Measurements from ENCODE around the gene KCNJ12.
"Not testable (repeated sequence)": the region's sequence is repeated elsewhere in the genome, so short reads cannot be mapped to it uniquely, and the experiment has no call there.

The KCNJ12 gene

DNA sequence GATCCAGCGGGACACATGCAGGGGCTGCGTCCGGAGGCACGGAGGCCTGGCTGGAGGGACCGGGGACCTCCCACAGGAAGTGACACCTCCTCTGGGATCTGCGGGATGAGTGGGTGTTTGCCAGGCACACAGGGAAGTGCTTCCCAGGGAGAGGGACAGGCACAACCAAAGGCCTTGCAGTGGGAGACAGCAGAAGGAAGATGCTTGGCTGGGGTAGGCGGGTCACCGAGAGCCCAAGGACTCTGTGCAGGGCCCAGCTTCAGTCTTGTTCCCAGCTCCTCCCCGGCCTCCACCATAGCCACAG lies 47.0 kb downstream of the KCNJ12 start:
- DNase-seq: not testable (repeated sequence)

DNA sequence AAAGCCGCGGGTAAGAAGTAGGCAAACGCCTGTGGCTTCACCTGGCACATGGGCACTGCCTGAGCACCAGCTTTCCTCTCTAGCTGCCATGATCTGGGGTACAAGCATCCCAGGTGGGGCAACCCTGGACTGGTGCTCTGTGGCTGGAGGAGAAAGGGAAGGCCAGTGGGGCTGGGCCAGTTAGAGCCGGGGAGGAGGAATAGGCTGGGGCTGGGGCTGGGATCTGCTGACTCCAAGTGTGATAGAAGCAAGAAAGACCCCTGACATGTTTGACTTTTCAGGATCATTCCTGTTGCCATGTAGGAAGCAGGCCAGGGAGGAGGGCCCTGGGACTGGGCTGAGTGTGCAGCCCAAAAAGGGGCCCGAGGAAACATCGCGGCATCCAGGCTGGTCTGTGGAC lies 48.5 kb downstream of the KCNJ12 start:
- not testable (repeated sequence) for DNase-seq

DNA sequence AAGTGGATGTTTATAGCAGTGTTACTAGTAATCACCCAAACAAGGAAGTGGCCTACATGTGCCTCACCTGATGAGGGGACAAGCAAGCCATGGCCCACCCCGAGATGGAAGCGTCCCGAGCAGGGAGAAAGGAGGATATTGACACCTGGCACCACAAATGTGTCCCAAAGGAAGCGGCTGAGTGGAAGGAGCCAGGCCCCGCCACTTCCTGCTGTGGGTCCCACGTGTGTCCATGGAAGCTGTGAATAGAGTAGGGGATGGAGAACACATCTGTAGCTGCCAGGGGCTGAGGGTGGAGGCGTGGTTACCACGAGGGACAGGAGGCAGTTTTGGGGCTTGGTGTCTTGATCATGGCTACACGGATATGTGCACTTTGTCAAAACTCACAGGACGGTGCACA lies 49.2 kb downstream of the KCNJ12 start:
- no peak for DNase-seq

DNA sequence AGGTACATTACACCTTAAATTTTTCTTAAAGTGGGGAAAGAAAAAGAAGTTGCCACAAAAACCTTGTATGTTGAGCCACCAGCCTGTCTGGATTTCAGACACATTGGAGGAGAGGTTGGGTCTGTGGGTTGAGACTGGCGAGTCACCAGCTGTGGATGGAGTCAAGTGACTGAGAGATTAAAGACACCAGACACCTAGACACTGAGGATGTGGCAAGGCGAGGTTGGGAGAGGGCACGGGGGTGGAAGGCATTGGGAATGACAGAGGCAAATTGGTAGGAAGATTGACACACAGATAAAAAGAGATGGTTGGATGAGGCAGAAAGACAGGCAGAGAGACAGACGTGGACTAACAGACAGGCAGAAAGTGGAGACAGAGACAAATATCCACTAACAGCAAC lies 49.6 kb downstream of the KCNJ12 start:
- no peak for DNase-seq

DNA sequence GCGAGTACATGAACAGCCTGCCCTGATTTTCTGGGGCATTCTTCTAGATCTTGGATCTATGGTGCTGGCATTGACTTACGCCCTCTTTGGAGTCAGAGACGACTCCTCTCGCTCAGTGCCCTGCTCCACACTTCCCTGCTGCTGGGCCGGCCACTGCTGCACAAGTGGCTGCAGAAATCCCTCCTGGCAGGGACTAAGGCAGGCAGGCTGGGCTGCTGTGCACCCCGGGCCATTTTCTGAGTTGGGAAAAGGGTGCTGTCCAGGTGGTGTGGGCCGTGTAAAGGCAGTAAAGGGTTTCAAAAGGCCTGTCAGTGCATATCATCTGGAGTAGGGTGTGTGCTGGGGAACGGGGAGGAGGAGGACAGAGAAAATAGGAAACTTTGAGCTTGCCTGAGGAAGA lies 50.1 kb downstream of the KCNJ12 start:
- DNase-seq: not testable (repeated sequence)

DNA sequence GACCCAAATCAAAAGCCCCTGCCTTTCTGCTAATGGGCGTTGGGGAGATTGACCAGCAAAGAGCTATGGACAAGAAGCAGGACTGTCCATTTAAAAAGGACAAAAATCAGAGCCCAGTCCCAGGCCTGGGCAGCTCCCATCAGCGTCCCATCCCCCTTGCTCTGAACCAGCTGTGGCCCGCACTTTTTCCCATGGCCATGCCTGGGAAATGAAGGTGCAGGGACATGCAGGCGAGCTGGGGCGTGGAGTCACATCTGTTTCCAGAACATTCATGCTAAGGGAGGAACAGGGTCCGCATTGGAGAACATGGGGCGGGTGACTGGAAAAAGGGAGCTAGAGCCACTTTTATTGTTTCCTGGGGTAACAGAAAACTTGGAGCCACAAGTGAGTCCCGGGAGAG lies 50.7 kb downstream of the KCNJ12 start:
- DNase-seq: not testable (repeated sequence)

DNA sequence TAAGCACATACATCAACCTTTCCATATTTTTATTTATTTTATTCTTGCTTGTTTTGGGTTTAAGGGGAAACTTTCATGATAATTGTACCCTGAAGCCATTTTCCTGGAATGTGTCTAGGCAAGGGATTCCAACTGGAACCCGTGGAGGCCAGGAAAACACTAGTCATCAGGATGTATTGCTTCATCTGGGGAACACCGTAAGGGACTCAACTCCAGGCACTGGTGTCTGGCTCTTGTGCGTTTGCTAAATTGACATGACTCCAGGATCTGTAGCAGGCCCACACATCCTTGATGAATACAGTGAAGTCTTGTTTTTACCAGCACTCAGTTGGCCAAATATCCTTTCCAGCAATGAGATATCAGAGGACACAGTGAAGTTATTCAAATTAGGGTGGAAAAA lies 51.6 kb downstream of the KCNJ12 start:
- DNase-seq: not testable (repeated sequence)

DNA sequence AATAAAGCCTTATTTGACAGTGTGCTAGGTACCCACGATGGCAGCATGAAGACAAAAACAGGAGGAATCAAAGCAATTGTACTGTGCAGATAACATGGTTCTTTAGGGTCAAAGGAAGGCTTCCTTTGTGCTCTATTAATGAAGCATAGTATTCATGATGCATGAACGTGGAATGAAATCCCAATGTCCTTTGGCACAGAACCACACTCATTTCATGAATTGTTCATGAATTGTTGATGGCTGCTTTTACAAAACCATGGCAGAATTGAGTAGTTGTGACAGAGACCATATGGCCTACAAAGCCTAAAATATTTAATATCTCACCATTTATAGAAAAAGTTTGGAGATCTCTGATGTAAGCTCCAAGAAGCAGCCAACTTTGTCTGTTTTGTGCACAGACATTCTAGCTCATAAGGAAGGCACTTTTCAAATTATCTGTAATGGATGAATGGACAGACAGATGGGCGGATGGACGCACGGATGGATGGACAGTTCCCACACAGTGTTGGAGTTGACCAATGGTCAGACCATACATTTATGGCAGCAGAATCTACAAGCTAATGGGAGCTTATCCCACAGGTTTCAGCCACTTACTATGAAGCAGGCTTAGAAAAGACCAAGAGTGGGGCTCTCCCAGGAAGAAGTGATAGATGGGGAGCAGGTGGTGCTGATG lies 52.7 kb downstream of the KCNJ12 start:
- DNase-seq: not testable (repeated sequence)

DNA sequence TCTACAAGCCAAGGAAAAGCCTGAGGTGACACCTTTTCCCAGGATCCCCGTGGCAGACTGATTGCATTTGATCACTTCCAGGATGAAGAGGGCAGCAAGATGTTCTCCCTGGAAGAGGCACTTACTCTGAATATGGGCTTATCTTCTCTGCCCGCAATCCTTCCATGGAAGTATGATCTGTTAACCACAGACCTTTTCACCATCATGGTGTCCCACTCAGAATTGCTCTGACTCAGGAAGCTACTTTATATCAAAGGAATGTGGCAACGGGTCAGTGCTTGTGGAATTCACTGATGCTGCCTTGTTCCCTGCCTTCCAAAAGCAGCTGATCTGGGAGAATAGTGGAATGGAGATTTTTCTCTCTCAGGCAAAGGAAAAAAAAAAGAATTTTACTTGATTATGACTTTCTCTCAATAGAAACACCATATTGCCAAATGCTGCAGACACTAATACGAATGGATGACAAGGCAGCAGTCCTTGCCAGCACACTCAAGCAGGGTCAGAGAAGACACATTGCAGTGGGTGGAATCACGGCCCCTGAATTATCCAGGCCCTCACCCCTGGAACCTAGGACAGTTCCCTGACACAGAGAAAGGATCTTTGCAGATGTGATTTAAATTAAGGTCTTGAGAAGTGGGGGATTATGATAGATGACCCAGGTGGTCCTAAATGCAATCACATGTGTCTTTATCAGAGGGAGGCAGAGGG lies 53.9 kb downstream of the KCNJ12 start:
- DNase-seq: not testable (repeated sequence)

DNA sequence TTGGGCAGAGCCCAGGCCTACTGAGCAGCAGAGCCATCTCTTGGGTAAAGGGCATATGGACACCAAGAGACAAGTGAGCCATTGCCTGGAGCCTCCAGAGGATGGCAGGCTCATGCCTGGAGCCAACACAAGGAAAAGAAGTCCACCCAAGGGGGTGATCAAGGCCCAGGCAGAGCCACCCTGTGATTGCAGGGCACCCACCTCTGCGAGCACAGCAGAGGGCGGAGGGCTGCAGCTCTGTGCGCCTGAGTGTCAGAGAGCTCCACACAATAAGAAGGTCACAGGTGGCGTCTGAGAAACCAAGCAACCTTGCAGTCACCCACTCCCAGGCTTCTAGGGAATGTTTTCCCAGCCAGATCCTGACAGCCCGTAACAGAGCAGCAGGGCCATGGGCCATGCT lies 57.8 kb downstream of the KCNJ12 start:
- DNase-seq: not testable (repeated sequence)

DNA sequence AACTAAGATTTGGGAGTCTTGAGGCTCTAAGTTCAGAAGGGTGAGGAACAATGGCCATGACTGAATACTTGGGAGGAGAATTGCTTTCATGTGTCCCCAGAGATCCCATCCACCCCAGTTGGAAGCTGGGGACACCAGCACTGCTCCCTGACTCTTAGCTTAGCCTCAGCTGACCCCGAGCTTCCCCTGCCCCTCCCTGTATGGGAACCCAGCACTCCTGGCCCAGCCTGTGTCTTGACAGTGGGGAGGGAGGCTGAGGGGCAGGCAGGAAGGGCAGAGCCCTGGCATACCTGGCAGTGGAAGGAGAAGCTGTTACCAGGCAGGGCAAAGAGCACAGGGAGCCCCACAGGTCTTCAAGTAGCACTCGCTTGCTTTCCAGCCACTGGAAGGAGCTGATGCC lies 58.8 kb downstream of the KCNJ12 start:
- DNase-seq: not testable (repeated sequence)

DNA sequence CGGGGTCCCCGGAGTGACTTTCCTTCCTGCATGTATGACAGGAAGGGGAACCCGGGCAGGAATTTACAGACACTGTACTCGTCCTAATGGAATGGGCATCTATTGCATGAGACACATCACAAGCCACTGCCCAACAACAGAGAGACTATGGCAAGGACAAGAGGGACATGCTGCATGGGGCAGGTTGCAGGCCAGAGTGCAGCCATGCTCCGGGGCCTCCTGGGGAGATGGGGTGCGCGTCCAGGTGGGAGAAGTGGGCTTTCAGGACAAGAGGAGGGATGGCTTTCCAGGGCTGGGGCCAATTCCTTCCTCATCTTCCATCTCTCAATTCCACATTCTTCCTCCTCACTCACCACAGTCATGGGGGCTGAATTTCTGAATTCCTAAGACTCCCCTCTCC lies 60.3 kb downstream of the KCNJ12 start:
- DNase-seq: not testable (repeated sequence)

DNA sequence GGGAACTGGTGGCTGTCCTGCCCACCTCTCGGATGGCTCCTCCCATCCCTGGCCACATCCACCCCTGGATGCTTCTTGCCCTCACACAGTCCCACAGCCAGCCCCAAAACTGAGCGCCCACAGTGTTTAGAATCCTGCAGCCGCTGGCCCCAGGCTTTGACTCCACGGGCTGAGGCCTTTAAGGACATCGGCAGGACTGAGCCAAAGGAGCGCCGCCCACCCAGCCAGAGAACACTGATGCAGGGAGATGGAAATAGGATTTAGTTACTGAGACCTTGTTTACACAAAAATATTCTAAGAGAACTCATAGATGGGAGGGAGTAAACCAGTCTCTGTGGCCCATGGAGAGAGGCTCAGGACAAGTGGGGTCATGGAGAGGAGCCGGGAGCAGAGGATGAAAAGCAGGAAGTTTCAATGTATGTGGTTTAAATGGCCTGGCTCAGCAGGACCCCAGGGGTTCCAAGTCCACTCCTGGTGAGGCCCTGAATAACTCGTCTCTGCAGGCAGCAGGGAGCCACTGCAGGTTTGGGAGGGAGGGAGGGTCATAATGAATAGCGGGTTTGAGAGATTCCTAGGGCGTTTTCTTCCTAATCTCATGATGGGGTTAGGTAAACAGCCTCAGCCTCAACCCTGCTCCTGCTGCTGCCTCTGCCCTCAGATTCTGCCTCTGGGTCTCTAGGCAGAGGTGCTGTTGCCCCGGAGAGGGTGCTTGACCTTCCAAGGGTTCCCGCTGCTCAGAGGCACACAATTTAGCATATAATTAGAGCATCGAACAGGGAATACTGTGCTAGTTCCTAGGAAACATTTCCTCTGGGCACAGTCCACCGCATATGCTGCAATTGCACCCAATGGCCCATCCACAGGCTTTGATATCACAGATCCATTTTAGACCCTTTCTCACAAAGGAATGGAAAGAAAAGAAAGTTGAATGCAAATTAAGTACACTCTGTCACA lies 61.0 kb downstream of the KCNJ12 start:
- not testable (repeated sequence) for DNase-seq

DNA sequence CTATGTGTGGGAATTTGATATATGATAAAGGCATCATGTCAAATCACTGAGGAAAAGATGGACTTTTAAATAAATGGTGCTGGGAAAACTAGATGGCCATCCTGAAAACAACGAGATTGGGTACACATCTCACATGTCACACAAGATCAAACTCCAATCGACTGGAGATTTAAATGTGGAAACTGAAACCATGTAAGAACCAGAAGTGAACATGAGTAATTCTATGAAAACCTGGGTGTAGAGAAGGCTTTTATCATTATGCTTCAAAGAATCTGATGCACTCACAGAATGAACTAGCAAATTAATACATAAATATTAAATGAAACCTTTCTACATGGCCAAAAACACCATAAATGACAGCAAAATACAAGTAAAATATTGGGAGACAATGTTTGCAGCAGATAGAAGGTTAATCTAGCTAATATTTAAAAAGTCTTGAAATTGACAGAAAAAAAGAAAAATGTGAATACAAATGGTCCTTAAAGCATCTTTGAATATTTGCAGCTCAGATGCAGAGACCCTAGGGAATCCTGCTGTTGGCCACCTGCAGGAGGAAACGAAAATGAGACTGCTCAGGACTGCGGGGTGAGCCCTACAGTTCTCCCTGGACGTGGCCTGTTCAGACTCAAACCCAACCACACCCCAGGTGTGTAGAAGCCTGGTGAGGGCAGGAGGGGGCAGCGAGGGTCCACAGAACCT lies 62.3 kb downstream of the KCNJ12 start:
- DNase-seq: not testable (repeated sequence)

DNA sequence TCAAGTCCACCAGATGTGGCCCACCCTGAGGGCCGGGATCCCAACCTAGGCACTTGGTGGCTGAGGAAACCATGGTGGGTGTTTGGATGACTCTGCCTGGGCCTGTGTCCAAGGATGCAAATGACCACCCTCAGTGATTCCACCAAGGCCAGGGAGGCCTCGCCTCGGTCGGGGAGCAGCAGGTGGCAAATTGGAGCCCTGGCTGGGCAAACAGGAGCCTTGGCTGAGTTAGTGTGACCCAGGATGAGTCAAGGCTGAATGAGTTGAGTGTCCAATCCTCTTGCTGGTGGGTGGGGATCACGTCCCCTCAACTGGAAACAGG lies 62.8 kb downstream of the KCNJ12 start:
- not testable (repeated sequence) for DNase-seq

DNA sequence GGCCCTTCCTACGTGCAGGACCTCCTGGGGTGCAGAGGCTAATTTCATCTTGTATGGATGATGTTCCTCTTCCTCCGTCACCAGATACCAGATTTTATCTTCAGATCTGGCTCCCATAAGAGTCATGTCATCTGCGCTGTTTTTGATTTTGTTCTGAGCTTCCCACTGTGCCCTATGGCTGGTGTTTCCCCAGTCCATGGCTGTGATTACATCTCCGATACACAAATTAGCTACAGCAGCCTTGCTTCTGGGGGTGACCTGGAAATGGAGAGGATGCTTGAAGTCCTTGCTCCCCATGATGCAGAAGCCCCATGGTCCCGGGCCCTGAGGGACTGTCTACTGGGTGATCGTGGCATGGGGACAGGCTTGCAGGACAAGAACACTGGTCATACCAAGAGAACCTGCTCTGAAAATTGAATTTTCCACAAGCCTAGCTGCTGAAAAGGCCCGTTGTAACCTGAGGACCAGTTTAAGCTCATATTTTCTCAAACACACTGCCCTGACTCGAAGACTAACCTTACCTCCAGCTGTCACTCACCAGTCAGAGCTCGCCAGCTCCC lies 69.0 kb downstream of the KCNJ12 start:
- no peak for DNase-seq

DNA sequence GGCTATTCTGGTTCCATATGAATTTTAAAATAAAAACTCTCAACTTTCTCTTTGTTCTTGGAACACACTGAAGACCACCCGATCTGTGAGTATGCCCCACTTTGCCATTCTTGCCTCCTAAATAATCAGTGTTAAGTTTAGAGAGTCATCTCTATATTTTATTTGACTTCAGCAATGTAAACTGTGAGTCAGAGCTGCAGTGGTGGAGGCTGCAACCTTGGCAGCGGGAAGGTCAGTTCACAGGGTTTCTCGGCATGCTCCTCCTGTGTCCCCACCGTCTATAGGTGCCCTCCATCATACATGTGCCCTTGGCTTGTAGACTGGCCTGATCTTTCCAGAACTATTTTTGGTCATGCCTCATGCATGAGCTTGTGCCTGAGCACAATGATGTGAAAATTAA lies 71.4 kb downstream of the KCNJ12 start:
- DNase-seq: not testable (repeated sequence)

DNA sequence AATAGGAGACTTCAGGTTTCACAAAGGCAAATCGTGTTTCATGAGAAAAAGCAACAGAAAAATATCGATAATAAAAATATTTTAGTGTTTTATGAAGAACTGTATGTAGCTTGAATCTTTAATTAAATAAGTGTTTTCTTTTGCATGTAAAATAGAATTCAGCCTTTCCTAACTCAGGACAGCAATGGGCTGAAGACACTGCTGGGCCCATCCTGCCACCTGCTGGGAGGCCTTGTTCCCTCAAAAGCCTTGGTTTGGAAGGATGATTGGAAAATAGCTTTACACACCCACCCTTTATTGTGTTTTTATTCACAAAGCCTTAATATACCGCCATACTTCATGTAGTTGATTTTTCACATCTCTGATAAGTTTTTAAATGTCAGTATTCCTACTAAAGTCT lies 73.7 kb downstream of the KCNJ12 start:
- not testable (repeated sequence) for DNase-seq

DNA sequence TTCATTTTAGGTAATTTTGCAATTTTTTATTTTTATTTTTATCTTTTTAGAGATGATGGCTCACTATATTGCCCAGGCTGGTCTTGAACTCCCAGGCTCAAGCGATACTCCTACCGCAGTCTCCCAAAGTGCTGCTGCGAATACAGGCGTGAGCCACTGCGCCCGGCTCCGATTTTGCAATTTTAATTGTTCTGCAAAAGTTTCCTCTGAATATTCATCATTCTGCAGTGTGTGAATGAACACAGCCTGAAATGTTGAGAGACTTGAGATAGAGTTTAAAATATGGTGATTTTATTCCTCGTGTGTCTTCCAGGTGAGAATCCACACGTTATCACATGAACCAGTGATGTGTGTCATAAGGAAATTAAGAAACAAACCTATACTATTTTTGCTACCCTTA lies 75.8 kb downstream of the KCNJ12 start:
- no peak for DNase-seq

DNA sequence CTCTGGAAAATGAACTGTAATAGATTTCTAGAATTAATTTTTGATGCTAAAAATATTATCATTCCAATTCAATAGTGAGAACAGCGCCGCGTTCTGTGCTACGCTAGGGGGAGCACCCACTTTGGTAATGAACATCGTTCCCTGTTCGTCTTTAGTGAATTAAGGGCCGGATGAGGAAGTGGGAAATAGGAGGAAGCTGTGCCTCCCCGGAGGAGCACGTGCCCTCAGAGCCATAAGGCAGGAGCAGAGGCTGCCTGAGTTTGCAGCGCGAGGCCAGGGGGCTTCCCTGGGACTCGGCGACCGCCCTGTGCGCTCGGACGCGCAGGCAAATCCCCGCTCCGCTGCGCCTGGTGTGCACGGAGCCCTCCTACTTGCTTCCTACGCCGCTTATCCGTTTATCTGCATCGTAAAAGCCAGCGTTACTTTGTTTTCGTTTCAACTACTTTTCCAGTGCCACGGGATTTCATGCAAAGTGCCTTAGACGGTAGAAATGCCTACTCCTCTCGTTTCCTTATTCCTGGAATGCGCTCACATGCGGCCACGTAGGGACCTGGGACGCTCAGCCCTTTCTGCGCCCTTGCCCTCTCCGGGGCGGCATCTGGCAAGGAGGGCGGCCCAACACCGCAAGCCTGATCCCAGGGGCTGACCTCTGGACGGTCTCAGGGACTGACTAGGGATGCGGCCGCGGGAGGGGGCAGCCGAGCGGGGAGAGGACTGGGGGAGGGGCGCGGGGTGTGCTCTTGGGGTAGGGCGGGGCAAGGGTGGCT lies 76.4 kb downstream of the KCNJ12 start:
- DNase-seq: peak; percentile 68

DNA sequence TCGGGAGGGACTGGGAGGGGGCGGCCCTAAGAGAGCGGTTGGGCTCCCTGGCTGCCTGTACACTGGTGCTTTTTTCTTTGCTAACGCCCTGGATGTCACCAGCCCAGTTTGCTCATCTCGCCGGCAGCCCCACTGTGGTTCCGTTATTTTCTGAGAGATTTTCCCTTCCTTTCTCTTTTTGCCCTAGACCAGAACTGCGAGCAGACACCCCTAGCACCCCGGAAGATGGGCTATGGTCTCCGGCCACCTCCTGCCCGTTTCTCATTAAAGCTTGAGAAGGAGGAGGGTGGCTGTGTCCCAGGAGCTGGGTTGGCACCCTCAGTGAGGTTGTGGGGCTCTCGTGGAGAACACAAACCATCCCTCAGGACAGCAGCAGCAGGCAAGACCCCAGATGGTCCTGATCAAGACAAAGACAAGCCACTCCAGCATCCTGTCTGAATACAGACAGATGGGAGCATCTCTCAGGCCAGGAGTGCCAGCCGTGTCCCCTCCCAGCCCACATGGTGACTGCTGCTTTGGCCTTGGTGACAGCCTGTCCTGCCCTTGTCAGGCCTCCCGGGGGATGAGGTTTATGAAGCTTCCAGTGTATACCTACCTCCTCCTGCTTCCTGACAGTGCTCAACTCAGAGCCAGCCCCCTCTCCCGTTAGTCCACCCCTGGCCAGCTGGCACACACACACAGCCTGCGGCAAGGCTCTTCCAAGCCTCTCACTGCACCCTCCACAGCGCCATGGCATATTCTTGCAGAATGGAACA lies 77.2 kb downstream of the KCNJ12 start:
- no peak for DNase-seq
